ENCODE data around the gene AASS.

AASS gene

DNA sequence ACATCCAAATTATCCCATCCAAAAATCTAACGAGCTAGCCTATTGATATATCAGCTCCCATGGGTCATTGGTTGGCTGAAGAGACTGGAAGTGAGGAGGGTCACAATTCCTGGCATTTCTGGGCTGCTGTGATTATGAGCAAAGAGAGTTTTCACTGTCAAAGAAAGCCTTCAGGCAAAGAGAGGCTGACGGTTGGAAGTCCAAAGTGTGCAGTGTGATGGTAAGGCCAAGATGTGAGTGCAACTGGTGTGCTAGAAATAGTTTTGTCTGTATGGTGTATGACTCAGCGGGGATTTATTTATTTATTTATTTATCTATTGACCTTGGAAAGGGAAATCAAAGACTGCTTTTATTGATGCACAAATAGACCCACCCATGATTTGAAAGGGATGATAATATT, 75.0 kb downstream of the AASS start:
- no peak overlapping the region for H3K4me3 ChIP-seq (ENCODE audit: low read depth, low read length)
- TF ChIP-seq, protein P1, sequence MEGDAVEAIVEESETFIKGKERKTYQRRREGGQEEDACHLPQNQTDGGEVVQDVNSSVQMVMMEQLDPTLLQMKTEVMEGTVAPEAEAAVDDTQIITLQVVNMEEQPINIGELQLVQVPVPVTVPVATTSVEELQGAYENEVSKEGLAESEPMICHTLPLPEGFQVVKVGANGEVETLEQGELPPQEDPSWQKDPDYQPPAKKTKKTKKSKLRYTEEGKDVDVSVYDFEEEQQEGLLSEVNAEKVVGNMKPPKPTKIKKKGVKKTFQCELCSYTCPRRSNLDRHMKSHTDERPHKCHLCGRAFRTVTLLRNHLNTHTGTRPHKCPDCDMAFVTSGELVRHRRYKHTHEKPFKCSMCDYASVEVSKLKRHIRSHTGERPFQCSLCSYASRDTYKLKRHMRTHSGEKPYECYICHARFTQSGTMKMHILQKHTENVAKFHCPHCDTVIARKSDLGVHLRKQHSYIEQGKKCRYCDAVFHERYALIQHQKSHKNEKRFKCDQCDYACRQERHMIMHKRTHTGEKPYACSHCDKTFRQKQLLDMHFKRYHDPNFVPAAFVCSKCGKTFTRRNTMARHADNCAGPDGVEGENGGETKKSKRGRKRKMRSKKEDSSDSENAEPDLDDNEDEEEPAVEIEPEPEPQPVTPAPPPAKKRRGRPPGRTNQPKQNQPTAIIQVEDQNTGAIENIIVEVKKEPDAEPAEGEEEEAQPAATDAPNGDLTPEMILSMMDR (IDR thresholded peaks at IDR 0.05; ENCODE audit: low read depth, low read length, missing control alignments) = no peak
- no peak for DNase-seq (ENCODE audit: low read depth)

- no peak overlapping the region for H3K4me3 ChIP-seq (ENCODE audit: low read depth, low read length)
- DNase-seq (ENCODE audit: low read depth) = no peak
- TF ChIP-seq, protein P1 (IDR thresholded peaks at IDR 0.05; ENCODE audit: low read depth, low read length, missing control alignments) = no peak
Measured at GRCh38 chr7:122068046-122068445, 76.0 kb downstream of the AASS start.

- no peak overlapping the region for H3K4me3 ChIP-seq (ENCODE audit: low read depth, low read length)
- TF ChIP-seq, protein P1 (IDR thresholded peaks at IDR 0.05; ENCODE audit: low read depth, low read length, missing control alignments) = no peak
- DNase-seq (ENCODE audit: low read depth) = no peak
Measured at GRCh38 chr7:122067077-122067476, 77.0 kb downstream of the AASS start.

GRCh38 chr7:122064971-122065370, 79.1 kb downstream of the AASS start:
- no peak for DNase-seq (ENCODE audit: low read depth)
- TF ChIP-seq, protein P1 (IDR thresholded peaks at IDR 0.05; ENCODE audit: low read depth, low read length, missing control alignments) = no peak
- H3K4me3 ChIP-seq (ENCODE audit: low read depth, low read length) = no peak overlapping the region

DNA sequence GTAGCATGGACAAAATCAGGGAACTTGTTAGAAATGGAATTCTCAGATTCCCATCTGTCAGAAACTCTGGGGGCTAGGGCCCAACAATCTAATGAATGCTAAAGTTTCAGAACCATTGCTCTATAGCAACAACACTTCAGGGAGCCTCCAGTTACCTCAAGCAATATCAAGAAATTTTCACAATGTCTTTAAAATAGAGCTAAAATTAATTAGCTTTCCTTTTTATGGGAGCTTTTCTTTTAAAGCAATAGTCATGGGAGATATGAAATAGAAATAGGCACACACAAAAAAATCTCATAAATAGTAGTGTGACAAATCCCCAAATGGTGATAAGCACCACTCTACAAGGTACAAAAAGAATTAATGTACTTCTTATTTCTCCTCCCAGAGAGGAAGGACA, 80.9 kb downstream of the AASS start:
- TF ChIP-seq, protein P1 (IDR thresholded peaks at IDR 0.05; ENCODE audit: low read depth, low read length, missing control alignments) = no peak
- DNase-seq (ENCODE audit: low read depth) = no peak

DNA sequence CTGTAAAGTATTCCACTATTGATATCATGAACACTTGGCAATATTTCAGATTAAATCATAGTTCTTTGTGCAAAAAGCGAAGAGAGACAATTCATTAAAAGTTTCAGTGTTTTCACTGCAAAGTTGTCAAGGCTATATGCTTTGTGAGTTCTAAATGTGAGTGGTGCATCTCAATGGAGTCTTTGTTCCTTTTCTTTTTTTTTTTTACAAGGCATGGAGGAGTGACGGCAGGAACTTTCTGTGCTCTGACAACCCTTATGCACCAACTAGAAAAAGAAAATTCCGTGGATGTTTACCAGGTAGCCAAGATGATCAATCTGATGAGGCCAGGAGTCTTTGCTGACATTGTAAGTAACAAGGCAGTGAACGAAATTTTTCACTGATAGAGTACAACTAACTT, 84.5 kb downstream of the AASS start:
- DNase-seq (ENCODE audit: low read depth) = no peak
- TF ChIP-seq, protein P1 (IDR thresholded peaks at IDR 0.05; ENCODE audit: low read depth, low read length, missing control alignments) = no peak
- H3K4me3 ChIP-seq (ENCODE audit: low read depth, low read length) = no peak overlapping the region

More for the DNA sequence above, 80.9 kb downstream of the AASS start:
- no peak overlapping the region for H3K4me3 ChIP-seq (ENCODE audit: low read depth, low read length)

DNA sequence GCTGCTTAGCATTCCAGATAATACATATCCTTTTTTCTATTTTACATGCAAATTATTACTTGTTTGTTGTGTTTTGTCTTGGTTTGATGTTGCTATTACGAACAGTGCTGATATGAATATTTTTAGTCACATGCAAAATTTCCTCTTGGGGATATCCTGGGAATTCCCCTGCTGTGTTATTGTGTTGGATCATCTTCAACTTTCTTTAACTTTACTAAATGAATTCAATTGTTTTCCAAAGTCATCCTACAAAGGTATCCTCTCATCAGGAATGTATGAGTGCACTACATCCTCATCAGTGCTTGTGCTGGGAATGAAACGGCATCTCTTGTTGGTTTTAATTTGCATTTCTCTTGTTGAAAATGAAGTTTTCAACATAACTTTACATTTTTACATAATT, 87.1 kb downstream of the AASS start:
- no peak for DNase-seq (ENCODE audit: low read depth)
- TF ChIP-seq, protein P1 (IDR thresholded peaks at IDR 0.05; ENCODE audit: low read depth, low read length, missing control alignments) = no peak
- H3K4me3 ChIP-seq (ENCODE audit: low read depth, low read length) = no peak overlapping the region
